NCI-H1417 (cell line): ENCODE data around the gene ARAP2.

ENCODE experiments used
- DNase-seq, 3 experiments: peaks; one replicate each; lab custom pipeline; 2025; lab: John Stamatoyannopoulos, UW

The ARAP2 gene

GRCh38 chr4:36128689-36129088, 115.6 kb downstream of the ARAP2 start:
- no peak for DNase-seq

GRCh38 chr4:36123906-36124305, 120.4 kb downstream of the ARAP2 start:
- no peak for DNase-seq

- DNase-seq: no peak
Measured at GRCh38 chr4:36115312-36115711, 129.0 kb downstream of the ARAP2 start.

- DNase-seq: peak in 2 of 3 experiments; percentile 6 to 22
Measured at GRCh38 chr4:36111172-36111571, 133.1 kb downstream of the ARAP2 start.

GRCh38 chr4:36099509-36099908, 144.8 kb downstream of the ARAP2 start:
- no peak for DNase-seq

- no peak for DNase-seq
Measured at GRCh38 chr4:36094995-36095394, 149.3 kb downstream of the ARAP2 start.

- no peak for DNase-seq
Measured at GRCh38 chr4:36091997-36092396, 152.3 kb downstream of the ARAP2 start.

GRCh38 chr4:36088542-36088941, 155.8 kb downstream of the ARAP2 start:
- DNase-seq: peak; percentile 4 to 82 (median 29)

GRCh38 chr4:36086261-36086786, 158.0 kb downstream of the ARAP2 start:
- no peak for DNase-seq

GRCh38 chr4:36082817-36083216, 161.5 kb downstream of the ARAP2 start:
- DNase-seq: no peak

- DNase-seq: no peak
Measured at GRCh38 chr4:36081185-36081584, 163.1 kb downstream of the ARAP2 start.

GRCh38 chr4:36079666-36080065, 164.6 kb downstream of the ARAP2 start:
- DNase-seq: no peak

GRCh38 chr4:36078319-36078718, 166.0 kb downstream of the ARAP2 start:
- DNase-seq: no peak

- no peak for DNase-seq
Measured at GRCh38 chr4:36072529-36072928, 171.8 kb downstream of the ARAP2 start.

- no peak for DNase-seq
Measured at GRCh38 chr4:36067116-36067515, 177.2 kb downstream of the ARAP2 start.

- no peak for DNase-seq
Measured at GRCh38 chr4:36065274-36065871, 178.9 kb downstream of the ARAP2 start.

GRCh38 chr4:36064117-36064516, 180.2 kb downstream of the ARAP2 start:
- DNase-seq: no peak

GRCh38 chr4:36056136-36056535, 188.2 kb downstream of the ARAP2 start:
- no peak for DNase-seq

GRCh38 chr4:36054694-36055422, 189.5 kb downstream of the ARAP2 start:
- no peak for DNase-seq

GRCh38 chr4:36053930-36054329, 190.4 kb downstream of the ARAP2 start:
- DNase-seq: no peak

GRCh38 chr4:36051634-36052033, 192.7 kb downstream of the ARAP2 start:
- DNase-seq: no peak

GRCh38 chr4:36046026-36046425, 198.3 kb downstream of the ARAP2 start:
- DNase-seq: no peak

GRCh38 chr4:36043901-36044300, 200.4 kb downstream of the ARAP2 start:
- no peak for DNase-seq

- no peak for DNase-seq
Measured at GRCh38 chr4:36043241-36043640, 201.1 kb downstream of the ARAP2 start.
